Esophagus muscularis mucosa (tissue), 4 donors: ENCODE measurements around the gene NUP210L. TPM values are rescaled to one million over a fixed set of nuclear protein-coding genes. Genes with fewer than 3 reads are reported as not detected.

Source experiments
- DNase-seq: peaks from one replicate; pipeline ENCODE4 v3.0.0-alpha.2; 2017; ENCODE audit errors: extremely low spot score
- H3K27ac ChIP-seq, 4 donors: fragments of 200-600 bp; sonication (generic); replicated peaks in 1 of 4; 1 replicate in 3 of 4; 2 replicates in 1 of 4; pipeline ENCODE4 v1.5.1; 2016 to 2019; ENCODE audit warnings: mild to moderate bottlenecking in 1 of 4
- H3K27me3 ChIP-seq, 4 donors: fragments of 200-600 bp; sonication (generic); one replicate each; pipeline versions ENCODE4 v1.5.1 to v1.6.0; 2016 to 2019
- H3K36me3 ChIP-seq, 4 donors: fragments of 200-600 bp; sonication (generic); one replicate each; pipeline ENCODE4 v1.5.1; 2016 to 2019
- H3K4me1 ChIP-seq, 4 donors: fragments of 200-600 bp; sonication (generic); one replicate each; pipeline ENCODE4 v1.5.1; 2016 to 2019
- H3K4me3 ChIP-seq, 4 donors: fragments of 200-600 bp; sonication (generic); 1 replicate in 2 of 4; 2 replicates in 2 of 4; pipeline ENCODE4 v1.5.1; 2016 to 2019; ENCODE audit warnings: mild to moderate bottlenecking in 4 of 4, moderate library complexity in 1 of 4
- H3K9me3 ChIP-seq, 4 donors: fragments of 200-600 bp; sonication (generic); 1 replicate in 3 of 4; 2 replicates in 1 of 4; pipeline ENCODE4 v1.5.1; 2016 to 2019
- EP300 ChIP-seq: sonication (generic); formaldehyde crosslinking; IDR thresholded peaks from one replicate; pipeline ENCODE4 v1.6.1; 2017; ENCODE audit warnings: antibody characterized with exemption
- POLR2A ChIP-seq: fragments of 450-650 bp; IDR thresholded peaks from one replicate; pipeline ENCODE4 v1.6.1; 2017; ENCODE audit warnings: antibody characterized with exemption, moderate library complexity, mild to moderate bottlenecking, low read depth
- POLR2AphosphoS5 ChIP-seq, 2 donors: sonication (generic); formaldehyde crosslinking; IDR thresholded peaks; one replicate each; pipeline ENCODE4 v1.6.1; 2017; ENCODE audit warnings: antibody characterized with exemption in 2 of 2
- WGBS: methylation state at CpG from one replicate; pipeline ENCODE4 v1.1.5; 2018; 5-methylcytosine and 5-hydroxymethylcytosine counted together
- intact Hi-C: fragments of 100-400 bp; cut with DNase I; formaldehyde crosslinking; loops from one replicate; pipeline ENCODE4 v1.15.1; 2023
- total RNA-seq, 4 donors: library from RNA; depleted of rRNA; stranded (reverse); fragments of >200 nt; gene quantifications; one replicate each; pipeline versions ENCODE4 v1.1.0 to v1.2.1, GENCODE V29; 2016
- TF ChIP-seq, protein P1 (sequence below), 3 experiments: fragments of 200-600 bp in 2 of 3; fragments of 450-650 bp in 1 of 3; sonication (generic) in 2 of 3; IDR thresholded peaks; one replicate each; pipeline ENCODE4 v1.5.1; 2017 to 2019; ENCODE audit warnings: antibody characterized with exemption in 3 of 3, mild to moderate bottlenecking in 2 of 3, moderate library complexity in 1 of 3

Gene NUP210L
- total RNA-seq: not detected

DNA sequence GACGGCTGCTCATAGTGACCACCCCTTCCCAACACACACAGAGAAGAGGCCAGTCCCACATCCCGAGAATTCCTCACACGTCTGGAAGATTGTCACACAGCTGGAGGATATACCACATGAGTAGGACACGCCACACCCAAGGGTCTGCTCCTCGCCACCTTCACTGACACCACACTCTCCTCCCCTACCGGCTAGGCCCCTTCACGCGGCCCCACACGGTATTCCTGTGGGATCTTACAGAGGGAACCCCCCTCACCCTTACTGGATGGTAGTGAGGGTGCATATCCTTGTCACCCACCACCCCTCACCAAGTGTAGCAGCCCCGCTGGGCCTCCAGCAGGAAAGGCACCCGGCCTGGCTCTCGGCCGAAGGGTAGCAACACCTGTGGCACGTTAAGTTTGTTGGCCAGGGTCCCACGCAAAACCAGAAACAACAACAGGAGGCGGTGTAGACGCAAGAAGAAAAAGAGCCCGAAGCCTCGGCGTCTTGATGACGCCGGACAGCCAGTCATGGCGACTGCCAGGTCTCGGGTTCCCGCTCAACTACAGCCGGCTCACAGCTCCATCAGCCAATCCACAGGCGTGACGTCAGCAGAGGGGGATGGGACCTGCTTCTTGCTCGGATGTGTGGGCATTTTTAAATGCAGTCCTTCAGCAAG lies at the start of gene NUP210L:
NUP210L (minus strand) TSS at position 540 of the 658 bp plus-strand sequence.
- peak within 1 kb of the TSS in 3 of 4 donors; percentile 1 to 4 (median 4) for H3K4me3 ChIP-seq

DNA sequence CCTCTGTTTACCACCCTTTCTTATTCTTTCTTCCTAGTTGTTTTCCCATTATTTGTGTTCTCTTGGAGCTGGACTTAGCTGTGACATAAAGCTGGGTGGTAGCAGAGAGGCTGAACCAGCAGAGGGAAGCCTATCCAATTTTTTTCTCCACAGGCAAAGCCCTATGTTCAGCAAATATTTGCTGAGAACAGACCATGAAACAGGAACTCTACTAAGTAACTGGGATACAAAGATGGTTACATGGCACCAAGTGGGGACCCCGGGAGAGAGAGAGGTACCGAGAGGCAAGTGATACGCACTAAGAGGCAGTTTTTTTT lies 44.6 kb upstream of the NUP210L start:
- TF ChIP-seq POLR2A: no peak
- Histone ChIP-seq H3K27me3 (no peaks in the 10 kb centered on the region), H3K9me3 (no peaks in the 10 kb centered on the region), H3K27ac (peak overlapping the region in 3 of 4 donors; percentile 9 to 14 (median 13)), H3K36me3 (peaks cover 0 to under 1% (median 0%) of the 10 kb centered on the region in 4 donors), H3K4me3 (no peak overlapping the region), H3K4me1 (peaks cover 0 to 11% (median 10%) of the 10 kb centered on the region in 4 donors)
- WGBS: 95% methylated on average over 3 of the region's 3 CpGs
- DNase-seq: no peak
- intact Hi-C loops: loop anchor here (5.0 to 10.0 kb wide), 2 partner anchors 73 to 135 kb away; partner anchors contain the start of gene HAX1

More for the DNA sequence above, at the start of gene NUP210L:
- intact Hi-C loops: no loop called here
- Histone ChIP-seq H3K9me3 (no peaks in the 10 kb centered on the region), H3K4me1 (peaks cover 16 to 53% (median 34%) of the 10 kb centered on the region in 4 donors), H3K36me3 (peaks cover 14 to 41% (median 33%) of the 10 kb centered on the region in 4 donors), H3K27ac (peak within 1 kb of the TSS; percentile 71 to 79 (median 73)), H3K27me3 (no peaks in the 10 kb centered on the region)
- no peak for DNase-seq
- TF ChIP-seq POLR2AphosphoS5 (IDR thresholded peaks at IDR 0.05): peak in 1 of 2 donors; percentile 27
- TF ChIP-seq, protein P1, sequence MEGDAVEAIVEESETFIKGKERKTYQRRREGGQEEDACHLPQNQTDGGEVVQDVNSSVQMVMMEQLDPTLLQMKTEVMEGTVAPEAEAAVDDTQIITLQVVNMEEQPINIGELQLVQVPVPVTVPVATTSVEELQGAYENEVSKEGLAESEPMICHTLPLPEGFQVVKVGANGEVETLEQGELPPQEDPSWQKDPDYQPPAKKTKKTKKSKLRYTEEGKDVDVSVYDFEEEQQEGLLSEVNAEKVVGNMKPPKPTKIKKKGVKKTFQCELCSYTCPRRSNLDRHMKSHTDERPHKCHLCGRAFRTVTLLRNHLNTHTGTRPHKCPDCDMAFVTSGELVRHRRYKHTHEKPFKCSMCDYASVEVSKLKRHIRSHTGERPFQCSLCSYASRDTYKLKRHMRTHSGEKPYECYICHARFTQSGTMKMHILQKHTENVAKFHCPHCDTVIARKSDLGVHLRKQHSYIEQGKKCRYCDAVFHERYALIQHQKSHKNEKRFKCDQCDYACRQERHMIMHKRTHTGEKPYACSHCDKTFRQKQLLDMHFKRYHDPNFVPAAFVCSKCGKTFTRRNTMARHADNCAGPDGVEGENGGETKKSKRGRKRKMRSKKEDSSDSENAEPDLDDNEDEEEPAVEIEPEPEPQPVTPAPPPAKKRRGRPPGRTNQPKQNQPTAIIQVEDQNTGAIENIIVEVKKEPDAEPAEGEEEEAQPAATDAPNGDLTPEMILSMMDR (IDR thresholded peaks at IDR 0.05): no peak
- TF ChIP-seq POLR2A: no peak
- WGBS: 73% methylated on average over 29 of the region's 29 CpGs

DNA sequence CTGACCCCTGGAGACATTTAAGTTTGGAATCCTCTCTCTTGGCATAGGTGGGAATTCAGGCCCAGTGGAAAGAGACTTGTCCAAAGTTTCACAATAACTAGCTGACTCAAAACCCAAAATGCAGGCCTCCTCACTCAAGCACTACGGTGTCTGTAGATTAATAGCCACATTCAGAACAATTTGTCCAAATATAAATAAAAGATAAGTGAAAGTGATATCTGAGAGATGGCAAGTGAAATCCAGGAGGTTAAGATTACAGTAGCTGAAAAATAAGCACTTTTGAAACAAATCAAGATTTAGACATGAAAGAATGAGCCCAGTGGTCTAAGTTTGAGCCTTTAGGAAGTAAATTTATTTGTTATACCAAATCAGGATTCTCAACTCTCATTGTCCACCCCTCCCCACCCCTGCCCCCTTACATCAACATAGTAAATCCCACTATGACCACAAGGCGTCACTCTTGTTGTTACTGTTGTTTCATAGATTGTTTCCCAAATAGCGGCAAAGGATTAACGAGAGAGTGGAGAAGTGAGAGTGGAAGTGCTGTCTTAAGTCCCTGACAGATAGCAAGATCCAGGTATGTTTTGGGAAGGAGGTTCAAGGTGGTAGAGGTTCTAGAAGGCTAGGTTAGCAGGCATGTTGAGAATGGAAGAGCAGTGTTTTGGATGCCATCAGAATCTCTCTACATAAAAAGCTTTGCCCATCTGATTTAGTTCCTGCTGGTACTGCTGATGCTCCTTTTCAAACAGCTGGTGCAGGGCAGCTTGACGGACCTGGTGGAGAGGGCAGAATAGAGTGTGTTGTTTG lies 44.1 kb upstream of the NUP210L start:
- 13% methylated on average over 5 of the region's 5 CpGs for WGBS
- Histone ChIP-seq H3K4me1 (peaks cover 0 to 11% (median 10%) of the 10 kb centered on the region in 4 donors), H3K36me3 (no peaks in the 10 kb centered on the region), H3K27me3 (no peaks in the 10 kb centered on the region), H3K9me3 (no peaks in the 10 kb centered on the region), H3K27ac (peak overlapping the region in 3 of 4 donors; percentile 9 to 14 (median 13)), H3K4me3 (peak overlapping the region in 1 of 4 donors; percentile 20)
- no peak for TF ChIP-seq POLR2AphosphoS5 (IDR thresholded peaks at IDR 0.05)
- TF ChIP-seq, protein P1 (IDR thresholded peaks at IDR 0.05): peak; percentile 45 to 65 (median 52)
- intact Hi-C loops: loop anchor here (5.0 to 10.0 kb wide), 2 partner anchors 73 to 136 kb away; partner anchors contain the start of gene HAX1
- no peak for DNase-seq

- no peak overlapping the region for H3K27ac ChIP-seq
- WGBS: 74% methylated on average over 5 of the region's 8 CpGs
- intact Hi-C loops: loop anchor here (10.0 kb wide), 1 partner anchor 141 kb away; no protein-coding TSS in a partner anchor
- no peak for DNase-seq
- H3K4me1 ChIP-seq: peaks cover 0 to 32% (median 19%) of the 10 kb centered on the region in 4 donors
- H3K27me3 ChIP-seq: no peaks in the 10 kb centered on the region
- no peaks in the 10 kb centered on the region for H3K36me3 ChIP-seq
- H3K4me3 ChIP-seq: no peak overlapping the region
- TF ChIP-seq POLR2AphosphoS5 (IDR thresholded peaks at IDR 0.05) (no peak), EP300 (no peak), POLR2A (no peak)
- TF ChIP-seq, protein P1 (IDR thresholded peaks at IDR 0.05): no peak
- no peaks in the 10 kb centered on the region for H3K9me3 ChIP-seq
Observed at GRCh38 chr1:154193821-154194220, 38.9 kb upstream of the NUP210L start.

- TF ChIP-seq POLR2A (no peak), EP300 (no peak), POLR2AphosphoS5 (IDR thresholded peaks at IDR 0.05) (no peak)
- TF ChIP-seq, protein P1 (IDR thresholded peaks at IDR 0.05): no peak
- no peak for DNase-seq
- intact Hi-C loops: loop anchor here (10.0 kb wide), 1 partner anchor 142 kb away; no protein-coding TSS in a partner anchor
- Histone ChIP-seq H3K36me3 (no peaks in the 10 kb centered on the region), H3K9me3 (no peaks in the 10 kb centered on the region), H3K27ac (no peak overlapping the region), H3K4me3 (no peak overlapping the region), H3K4me1 (peaks cover 0 to 31% (median 19%) of the 10 kb centered on the region in 4 donors), H3K27me3 (no peaks in the 10 kb centered on the region)
- WGBS: 57% methylated on average over 3 of the region's 3 CpGs
Observed at GRCh38 chr1:154192476-154192875, 37.6 kb upstream of the NUP210L start.
